Chondrocyte (in vitro differentiated cells): ENCODE measurements around the gene RMND5A. TPM values are rescaled to one million over a fixed set of nuclear protein-coding genes. Genes with fewer than 3 reads are reported as not detected.

Experiments
- DNase-seq: peaks from one replicate; pipeline ENCODE4 v3.0.0; 2021; ENCODE audit warnings: mixed read lengths, low spot score
- H3K27ac Mint-ChIP-seq: one replicate; pipeline ENCODE4 v1.8.0; 2021; ENCODE audit warnings: mild to moderate bottlenecking, moderate library complexity, mixed read lengths; ENCODE audit not compliant: unreplicated experiment
- H3K27me3 Mint-ChIP-seq: 2 replicates; pipeline ENCODE4 v1.8.0; 2021; ENCODE audit warnings: low read depth, mixed read lengths
- H3K36me3 Mint-ChIP-seq: 2 replicates; pipeline ENCODE4 v1.8.0; 2021; ENCODE audit warnings: low read depth, mixed read lengths
- H3K4me1 Mint-ChIP-seq: 2 replicates; pipeline ENCODE4 v1.8.0; 2021; ENCODE audit warnings: low read depth, mild to moderate bottlenecking, mixed read lengths
- H3K4me3 Mint-ChIP-seq: one replicate; pipeline ENCODE4 v1.8.0; 2021; ENCODE audit warnings: mild to moderate bottlenecking, moderate library complexity, mixed read lengths; ENCODE audit not compliant: unreplicated experiment
- H3K9me3 Mint-ChIP-seq: 2 replicates; pipeline ENCODE4 v1.8.0; 2021; ENCODE audit warnings: low read depth, mixed read lengths
- total RNA-seq: library from RNA; stranded (reverse); gene quantifications from 3 replicates; pipeline ENCODE4 v1.2.1, GENCODE V29; 2021
- TF ChIP-seq, protein P1 (sequence below): fragments of 200-600 bp; sonication (generic); IDR thresholded peaks from 2 replicates; pipeline ENCODE4 v1.5.0; 2021; ENCODE audit warnings: antibody characterized with exemption, mild to moderate bottlenecking, moderate library complexity

RMND5A gene
- total RNA-seq, 1 donor from 2014 or later: 24.0 TPM

DNA sequence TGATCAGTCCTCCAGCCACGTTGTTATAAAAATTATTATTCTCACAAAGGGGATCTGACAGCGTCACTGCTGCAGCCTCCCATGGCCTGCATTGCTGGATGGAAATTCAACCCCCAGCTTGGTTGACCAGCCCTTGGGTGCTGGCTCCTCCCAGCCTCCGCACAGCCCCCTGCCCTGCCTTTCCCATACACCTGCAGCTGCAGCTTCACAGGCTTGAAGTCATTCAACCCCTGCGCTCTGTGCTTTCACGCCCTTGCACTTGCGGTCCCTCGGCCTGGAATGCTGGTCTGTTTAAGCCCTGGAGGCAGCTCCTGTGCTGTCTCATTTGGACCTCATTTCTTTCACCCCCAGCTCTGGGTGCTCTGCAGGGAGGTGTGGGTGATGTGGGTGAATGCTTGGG, 71.5 kb downstream of the RMND5A start:
- Mint-ChIP-seq H3K27me3 (peaks cover 77% of the 10 kb centered on the region), H3K36me3 (peaks cover 18% of the 10 kb centered on the region), H3K4me3 (peak overlapping the region; percentile 56), H3K27ac (no peak overlapping the region), H3K4me1 (peaks cover 12% of the 10 kb centered on the region), H3K9me3 (peaks cover 17% of the 10 kb centered on the region)
- TF ChIP-seq, protein P1, sequence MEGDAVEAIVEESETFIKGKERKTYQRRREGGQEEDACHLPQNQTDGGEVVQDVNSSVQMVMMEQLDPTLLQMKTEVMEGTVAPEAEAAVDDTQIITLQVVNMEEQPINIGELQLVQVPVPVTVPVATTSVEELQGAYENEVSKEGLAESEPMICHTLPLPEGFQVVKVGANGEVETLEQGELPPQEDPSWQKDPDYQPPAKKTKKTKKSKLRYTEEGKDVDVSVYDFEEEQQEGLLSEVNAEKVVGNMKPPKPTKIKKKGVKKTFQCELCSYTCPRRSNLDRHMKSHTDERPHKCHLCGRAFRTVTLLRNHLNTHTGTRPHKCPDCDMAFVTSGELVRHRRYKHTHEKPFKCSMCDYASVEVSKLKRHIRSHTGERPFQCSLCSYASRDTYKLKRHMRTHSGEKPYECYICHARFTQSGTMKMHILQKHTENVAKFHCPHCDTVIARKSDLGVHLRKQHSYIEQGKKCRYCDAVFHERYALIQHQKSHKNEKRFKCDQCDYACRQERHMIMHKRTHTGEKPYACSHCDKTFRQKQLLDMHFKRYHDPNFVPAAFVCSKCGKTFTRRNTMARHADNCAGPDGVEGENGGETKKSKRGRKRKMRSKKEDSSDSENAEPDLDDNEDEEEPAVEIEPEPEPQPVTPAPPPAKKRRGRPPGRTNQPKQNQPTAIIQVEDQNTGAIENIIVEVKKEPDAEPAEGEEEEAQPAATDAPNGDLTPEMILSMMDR: no peak
- DNase-seq: no peak

DNA sequence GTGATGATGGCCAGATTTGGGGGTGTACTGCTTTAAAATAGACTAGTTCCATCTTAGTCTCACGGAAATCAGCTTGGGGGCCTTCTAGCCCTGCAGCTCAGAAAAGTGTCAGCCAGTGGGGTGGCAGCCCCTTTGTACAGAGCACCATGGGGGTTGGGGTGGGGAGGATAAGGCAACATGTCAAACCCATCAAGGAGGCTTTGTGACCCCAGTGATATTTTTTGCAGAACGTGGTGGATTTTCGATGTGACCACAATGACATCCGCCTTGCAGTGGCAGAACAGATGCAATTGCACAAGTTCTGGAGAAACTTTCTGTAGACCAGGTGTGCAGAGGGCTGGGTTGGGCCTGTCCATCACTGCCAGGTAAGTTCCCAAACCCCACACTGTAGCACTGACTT, 73.7 kb downstream of the RMND5A start:
- TF ChIP-seq, protein P1: no peak
- Mint-ChIP-seq H3K27me3 (peaks cover 69% of the 10 kb centered on the region), H3K9me3 (peaks cover 25% of the 10 kb centered on the region), H3K27ac (no peak overlapping the region), H3K4me3 (no peak overlapping the region), H3K36me3 (peaks cover 23% of the 10 kb centered on the region), H3K4me1 (peaks cover 12% of the 10 kb centered on the region)
- no peak for DNase-seq

DNA sequence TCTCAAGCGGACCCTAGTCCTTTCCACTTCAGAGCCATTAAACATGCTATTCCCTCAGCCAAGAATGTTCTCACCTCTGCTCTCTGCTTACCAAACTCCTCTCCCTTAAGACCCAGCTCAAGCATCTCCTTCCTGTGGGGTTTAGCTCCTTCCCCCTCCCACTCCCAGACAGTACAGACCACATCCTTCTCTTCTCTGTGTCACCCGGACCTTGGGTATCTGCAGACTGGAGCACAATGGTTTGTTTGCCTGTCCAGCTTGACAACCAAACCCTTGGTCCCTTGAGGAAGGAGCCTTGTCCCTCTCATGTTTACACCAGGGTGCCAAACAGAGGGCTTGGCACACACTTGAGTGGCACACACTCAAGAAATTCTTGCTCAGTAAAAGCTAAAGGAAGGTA, 74.8 kb downstream of the RMND5A start:
- no peak overlapping the region for H3K4me3 Mint-ChIP-seq
- H3K27ac Mint-ChIP-seq: no peak overlapping the region
- peaks cover 25% of the 10 kb centered on the region for H3K9me3 Mint-ChIP-seq
- H3K36me3 Mint-ChIP-seq: peaks cover 23% of the 10 kb centered on the region
- H3K27me3 Mint-ChIP-seq: peaks cover 63% of the 10 kb centered on the region
- TF ChIP-seq, protein P1: no peak
- no peak for DNase-seq
- H3K4me1 Mint-ChIP-seq: peaks cover 9% of the 10 kb centered on the region

DNA sequence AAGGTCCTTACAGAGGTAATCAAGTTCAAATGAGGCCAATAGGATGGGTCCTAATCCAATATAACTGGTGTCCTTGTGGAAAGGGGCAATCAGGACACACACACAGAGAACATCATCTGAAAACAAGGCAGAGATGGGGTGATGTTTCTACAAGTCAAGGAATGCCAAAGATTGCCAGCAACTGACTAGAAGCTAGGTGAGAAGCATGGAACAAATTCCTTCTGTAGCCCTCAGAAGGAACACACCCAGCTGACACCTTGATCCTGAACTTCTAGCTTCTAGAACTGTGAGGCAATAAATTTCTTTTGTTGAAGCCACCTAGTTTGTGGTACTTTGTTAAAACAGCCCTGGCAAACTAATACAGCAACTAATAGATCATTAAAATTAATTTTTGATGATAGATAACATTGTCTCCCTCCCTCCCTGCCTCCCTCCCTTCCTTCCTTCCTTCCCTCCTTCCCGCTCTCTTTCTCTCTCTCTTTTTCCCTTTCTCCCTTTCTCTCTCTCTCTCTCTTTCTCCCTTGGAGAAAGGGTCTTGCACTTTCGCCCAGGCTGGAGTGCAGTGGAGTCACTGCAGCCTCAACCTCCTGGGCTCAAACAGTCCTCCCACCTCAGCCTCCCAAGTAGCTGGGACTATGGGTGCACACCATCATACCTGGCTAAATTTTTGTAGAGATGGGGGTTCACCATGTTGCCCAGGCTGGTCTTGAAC, 80.9 kb downstream of the RMND5A start:
- Mint-ChIP-seq H3K27ac (no peak overlapping the region), H3K4me3 (no peak overlapping the region), H3K27me3 (peaks cover 17% of the 10 kb centered on the region), H3K4me1 (no peaks in the 10 kb centered on the region), H3K36me3 (peaks cover 11% of the 10 kb centered on the region), H3K9me3 (peaks cover 14% of the 10 kb centered on the region)
- TF ChIP-seq, protein P1: no peak
- no peak for DNase-seq

DNA sequence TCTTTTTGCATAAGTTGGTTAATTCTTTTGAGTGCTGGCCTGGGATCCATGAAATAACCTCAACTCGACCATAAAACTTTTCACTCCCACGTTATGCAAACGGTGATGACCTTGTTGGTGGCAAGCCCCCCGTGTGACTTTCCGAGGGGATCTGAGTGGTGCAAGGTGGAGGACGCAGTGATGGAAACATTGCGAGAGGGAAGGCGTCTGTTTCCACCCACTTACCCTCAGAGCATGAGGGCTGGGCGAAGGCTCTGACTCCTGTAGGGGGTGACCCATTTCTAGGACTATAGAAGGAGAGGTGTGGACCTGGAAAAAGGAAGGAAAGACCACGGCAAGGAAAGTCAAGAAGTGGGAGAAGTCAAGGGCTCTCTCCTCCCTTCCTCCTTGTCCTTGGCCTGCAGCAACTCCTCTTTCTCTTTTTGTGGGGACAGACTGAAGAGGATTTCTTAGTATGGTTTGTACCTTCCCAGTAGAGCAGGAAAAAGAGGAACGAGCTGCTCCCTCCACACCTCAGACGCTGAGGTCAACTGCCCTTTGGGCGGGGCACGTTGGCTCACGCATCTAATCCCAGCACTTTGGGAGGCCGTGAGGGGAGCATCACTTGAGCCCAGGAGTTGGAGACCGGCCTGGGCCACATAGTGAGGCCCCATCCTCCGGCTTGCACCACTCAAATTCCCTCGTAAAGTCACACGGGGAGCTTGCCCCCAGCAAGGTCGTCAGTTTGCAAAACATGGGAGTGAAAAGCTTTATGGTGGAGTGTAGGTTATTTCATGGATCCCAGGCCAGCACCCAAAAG, 86.2 kb downstream of the RMND5A start:
- Mint-ChIP-seq H3K27me3 (peaks cover 2% of the 10 kb centered on the region), H3K9me3 (no peaks in the 10 kb centered on the region), H3K36me3 (no peaks in the 10 kb centered on the region), H3K4me3 (no peak overlapping the region), H3K27ac (no peak overlapping the region), H3K4me1 (peaks cover 17% of the 10 kb centered on the region)
- TF ChIP-seq, protein P1: no peak
- DNase-seq: no peak
